ENCODE results near the gene DELE1. TPM values are rescaled to one million over a fixed set of nuclear protein-coding genes. Genes with fewer than 3 reads are reported as not detected.

The DELE1 gene
- total RNA-seq, 1 donor from 2014 or later, result 43.4 TPM

Other genes with a start within 250 kb of the DELE1 start
- gene ARAP3, start 241.6 kb upstream of the DELE1 start, total RNA-seq, result 25.5 and 42.5 TPM in 2 replicates
- gene PCDH1, start 45.5 kb upstream of the DELE1 start, total RNA-seq, result 25.9 and 37.4 TPM in 2 replicates
- 22.9 and 29.7 TPM in 2 replicates for gene PCDH12, start 34.3 kb downstream of the DELE1 start, total RNA-seq
- 46.0 and 58.4 TPM in 2 replicates for gene RNF14, start 45.2 kb downstream of the DELE1 start, total RNA-seq
- 28.5 and 53.6 TPM in 2 replicates for gene GNPDA1, start 89.2 kb downstream of the DELE1 start, total RNA-seq
- gene NDFIP1, start 184.9 kb downstream of the DELE1 start, total RNA-seq, result 32.9 and 46.5 TPM in 2 replicates